Transverse colon (tissue), 4 donors: ENCODE data around the gene CITED1. TPM values are rescaled to one million over a fixed set of nuclear protein-coding genes. Genes with fewer than 3 reads are reported as not detected.

ENCODE experiments used
- DNase-seq: peaks from one replicate; pipeline ENCODE4 v3.0.0-alpha.2; 2019
- H3K27ac ChIP-seq, 4 donors: fragments of 200-600 bp; sonication (generic); 2 replicates each; pipeline ENCODE4 v1.5.1; 2016 to 2018; ENCODE audit warnings: inconsistent platforms in 4 of 4
- H3K27me3 ChIP-seq: fragments of 200-600 bp; sonication (generic); 2 replicates; pipeline ENCODE4 v1.5.1; 2017; ENCODE audit warnings: inconsistent platforms
- H3K36me3 ChIP-seq, 4 donors: fragments of 200-600 bp; sonication (generic); 2 replicates each; pipeline ENCODE4 v1.5.1; 2017 to 2019; ENCODE audit warnings: inconsistent platforms in 4 of 4
- H3K4me1 ChIP-seq, 4 donors: fragments of 200-600 bp; sonication (generic); 2 replicates each; pipeline ENCODE4 v1.5.1; 2017 to 2020; ENCODE audit warnings: inconsistent platforms in 4 of 4
- H3K4me3 ChIP-seq, 4 donors: fragments of 200-600 bp; sonication (generic); 1 replicate in 1 of 4; 2 replicates in 3 of 4; pipeline versions ENCODE4 v1.5.1 to v1.6.1; 2017 to 2019; ENCODE audit warnings: inconsistent platforms in 4 of 4
- H3K9me3 ChIP-seq, 2 donors: fragments of 200-600 bp; sonication (generic); 2 replicates each; pipeline ENCODE4 v1.5.1; 2017 to 2019; ENCODE audit warnings: inconsistent platforms in 2 of 2
- CTCF ChIP-seq, 5 experiments: fragments of 200-600 bp in 3 of 5; fragments of 450-650 bp in 2 of 5; sonication (generic) in 3 of 5; IDR thresholded peaks; 1 replicate in 2 of 5; 2 replicates in 3 of 5; pipeline ENCODE4 v1.5.1; 2016 to 2017; ENCODE audit warnings: antibody characterized with exemption in 5 of 5, inconsistent platforms in 3 of 5, mild to moderate bottlenecking in 2 of 5, moderate library complexity in 1 of 5
- EP300 ChIP-seq: sonication (generic); formaldehyde crosslinking; IDR thresholded peaks from one replicate; pipeline ENCODE4 v1.6.1; 2017; ENCODE audit warnings: antibody characterized with exemption, low read depth
- POLR2A ChIP-seq: fragments of 450-650 bp; IDR thresholded peaks from one replicate; pipeline ENCODE4 v1.6.1; 2016; ENCODE audit warnings: antibody characterized with exemption, mild to moderate bottlenecking, moderate library complexity
- POLR2AphosphoS5 ChIP-seq, 3 donors: sonication (generic); formaldehyde crosslinking; IDR thresholded peaks; one replicate each; pipeline ENCODE4 v1.6.1; 2016; ENCODE audit warnings: antibody characterized with exemption in 3 of 3
- WGBS, 2 donors: methylation state at CpG; one replicate each; pipeline ENCODE4 v1.1.5; 2018; ENCODE audit warnings: low coverage in 1 of 2; 5-methylcytosine and 5-hydroxymethylcytosine counted together
- in situ Hi-C, 4 donors: fragments of 200-750 bp; cut with MboI; loops; one replicate each; pipeline versions ENCODE4 v1.15.0 to v1.15.1; 2017; ENCODE audit warnings: low sequenced_read_pairs in 3 of 4, low pct_ligation_motif_present in 1 of 4, low pct_unique_long_range_greater_than_20kb in 1 of 4
- intact Hi-C: fragments of 100-400 bp; cut with DNase I; formaldehyde crosslinking; loops from one replicate; pipeline ENCODE4 v1.15.1; 2023; ENCODE audit warnings: low total_unique reads
- total RNA-seq, 4 donors: library from RNA; depleted of rRNA; stranded (reverse); fragments of >200 nt; gene quantifications; one replicate each; pipeline ENCODE4 v1.1.0, GENCODE V29; 2016

CITED1 gene
- total RNA-seq, 4 donors from 2014 or later, result 0.82 to 24.3 TPM; not detected in 2

DNA sequence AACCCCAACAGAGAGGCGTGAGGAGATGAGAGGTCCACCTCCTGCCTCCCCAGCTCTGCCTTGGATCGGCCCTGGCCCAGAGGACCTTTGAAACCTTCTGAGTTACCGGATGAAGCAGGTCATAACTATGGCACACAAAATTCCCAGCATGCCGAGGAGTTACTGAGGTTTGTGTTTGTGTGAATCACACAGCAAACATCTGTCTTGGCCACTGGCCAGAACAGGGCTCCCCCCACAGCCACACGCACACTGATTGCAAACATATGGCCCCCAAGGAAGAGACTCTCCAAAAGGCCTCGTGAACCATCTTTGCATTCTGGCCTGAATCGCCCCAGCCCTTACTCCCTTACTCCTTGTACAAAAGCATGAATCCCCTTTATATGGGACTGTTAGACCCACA, 47.5 kb downstream of the CITED1 start:
- DNase-seq, result no peak
- Histone ChIP-seq H3K27me3 (no peaks in the 10 kb centered on the region), H3K4me3 (no peak overlapping the region), H3K4me1 (peaks cover 0 to 4% (median 0%) of the 10 kb centered on the region in 4 donors), H3K9me3 (no peaks in the 10 kb centered on the region), H3K27ac (no peak overlapping the region), H3K36me3 (no peaks in the 10 kb centered on the region)
- TF ChIP-seq POLR2AphosphoS5 (IDR thresholded peaks at IDR 0.05) (no peak), EP300 (no peak), POLR2A (no peak), CTCF (IDR thresholded peaks at IDR 0.05) (no peak)
- intact Hi-C loops (no loop called here), in situ Hi-C loops (no loop called here)
- 52% methylated on average over 7 of the region's 7 CpGs; no CpG with 5 or more reads in 1 of the 2 donors for WGBS, 2 donors

- no peak overlapping the region for H3K27ac ChIP-seq
- H3K36me3 ChIP-seq, result no peaks in the 10 kb centered on the region
- no peak overlapping the region for H3K4me3 ChIP-seq
- intact Hi-C loops (no loop called here), in situ Hi-C loops (no loop called here)
- peaks cover 0 to 4% (median 0%) of the 10 kb centered on the region in 4 donors for H3K4me1 ChIP-seq
- no peak for TF ChIP-seq CTCF (IDR thresholded peaks at IDR 0.05)
- TF ChIP-seq EP300, result no peak
- TF ChIP-seq POLR2AphosphoS5 (IDR thresholded peaks at IDR 0.05), result no peak
- no peak for TF ChIP-seq POLR2A
- no peaks in the 10 kb centered on the region for H3K27me3 ChIP-seq
- 86 to 100% methylated on average over 1 to 7 of the region's 7 CpGs for WGBS, 2 donors
- no peaks in the 10 kb centered on the region for H3K9me3 ChIP-seq
- DNase-seq, result no peak
Observed at GRCh38 chrX:72255864-72256263, 49.9 kb downstream of the CITED1 start.

DNA sequence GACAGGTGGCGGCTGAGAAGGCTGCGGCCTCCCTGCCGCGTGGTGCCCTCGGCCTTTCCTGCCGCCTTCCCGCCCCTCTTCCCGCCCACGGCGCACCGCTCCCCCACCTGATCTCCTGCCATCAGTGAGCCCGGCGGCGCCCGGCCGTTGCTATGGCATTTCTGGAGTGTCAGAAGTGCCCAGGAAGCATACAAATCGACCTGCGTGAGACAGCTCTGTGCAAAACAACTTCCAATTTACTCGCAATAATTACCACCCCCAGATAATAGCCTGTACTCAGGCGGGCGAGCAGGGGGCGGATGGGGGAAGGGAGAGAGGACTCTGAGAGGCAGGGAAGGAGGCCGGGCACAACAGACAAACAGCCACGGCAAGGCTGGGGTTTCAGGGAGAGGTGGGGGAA, 50.3 kb downstream of the CITED1 start:
- no peak for DNase-seq
- intact Hi-C loops (no loop called here), in situ Hi-C loops (no loop called here)
- WGBS, 2 donors, result 34% methylated on average over 24 of the region's 24 CpGs; no CpG with 5 or more reads in 1 of the 2 donors
- no peaks in the 10 kb centered on the region for H3K27me3 ChIP-seq
- peak overlapping the region in 1 of 4 donors; percentile 18 for H3K4me3 ChIP-seq
- TF ChIP-seq POLR2AphosphoS5 (IDR thresholded peaks at IDR 0.05) (no peak), POLR2A (no peak), CTCF (IDR thresholded peaks at IDR 0.05) (no peak), EP300 (no peak)
- no peaks in the 10 kb centered on the region for H3K36me3 ChIP-seq
- peaks cover 0 to 4% (median 0%) of the 10 kb centered on the region in 4 donors for H3K4me1 ChIP-seq
- H3K27ac ChIP-seq, result no peak overlapping the region
- no peaks in the 10 kb centered on the region for H3K9me3 ChIP-seq

- H3K27me3 ChIP-seq, result no peaks in the 10 kb centered on the region
- 40 to 45% methylated on average over 1 to 17 of the region's 17 CpGs for WGBS, 2 donors
- DNase-seq, result no peak
- intact Hi-C loops, result no loop called here
- in situ Hi-C loops, result no loop called here
- peaks cover 0 to 4% (median 0%) of the 10 kb centered on the region in 4 donors for H3K4me1 ChIP-seq
- H3K4me3 ChIP-seq, result no peak overlapping the region
- no peaks in the 10 kb centered on the region for H3K9me3 ChIP-seq
- no peak for TF ChIP-seq POLR2A
- no peak for TF ChIP-seq CTCF (IDR thresholded peaks at IDR 0.05)
- H3K27ac ChIP-seq, result no peak overlapping the region
- H3K36me3 ChIP-seq, result no peaks in the 10 kb centered on the region
Observed at GRCh38 chrX:72254816-72255215, 50.9 kb downstream of the CITED1 start.
